RWPE1 (cell line): ENCODE results near the gene FAM3D.

Experiments used
- CTCF ChIA-PET: fragments of 350-600 bp; sonication (Branson Sonifier 250); formaldehyde crosslinking; extraction: SDS; loops from one replicate; lab custom pipeline; 2021; lab: Yijun Ruan, JAX
- POLR2A ChIA-PET: fragments of 400-600 bp; formaldehyde crosslinking; extraction: SDS; loops from one replicate; lab custom pipeline; 2020; ENCODE audit warnings: antibody characterized with exemption; ENCODE audit not compliant: low non-redundant PET; lab: Yijun Ruan, JAX
- DNase-seq: peaks from one replicate; pipeline ENCODE4 v3.0.0; 2012; ENCODE audit warnings: low spot score
- H3K27ac ChIP-seq: fragments of 450-650 bp; 2 replicates; pipeline ENCODE4 v1.5.1; 2017
- TF ChIP-seq, protein P1 (sequence below): fragments of 450-650 bp; conservative IDR thresholded peaks from 2 replicates; pipeline ENCODE4 v1.5.1; 2017; ENCODE audit warnings: low read depth, mild to moderate bottlenecking

The FAM3D gene

GRCh38 chr3:58622892-58623291 lies 43.7 kb downstream of the FAM3D start:
- POLR2A ChIA-PET, result no interaction called here
- CTCF ChIA-PET, result no interaction called here
- H3K27ac ChIP-seq, result no peak overlapping the region

GRCh38 chr3:58622436-58622835 lies 44.1 kb downstream of the FAM3D start:
- POLR2A ChIA-PET, result no interaction called here
- TF ChIP-seq, protein P1, sequence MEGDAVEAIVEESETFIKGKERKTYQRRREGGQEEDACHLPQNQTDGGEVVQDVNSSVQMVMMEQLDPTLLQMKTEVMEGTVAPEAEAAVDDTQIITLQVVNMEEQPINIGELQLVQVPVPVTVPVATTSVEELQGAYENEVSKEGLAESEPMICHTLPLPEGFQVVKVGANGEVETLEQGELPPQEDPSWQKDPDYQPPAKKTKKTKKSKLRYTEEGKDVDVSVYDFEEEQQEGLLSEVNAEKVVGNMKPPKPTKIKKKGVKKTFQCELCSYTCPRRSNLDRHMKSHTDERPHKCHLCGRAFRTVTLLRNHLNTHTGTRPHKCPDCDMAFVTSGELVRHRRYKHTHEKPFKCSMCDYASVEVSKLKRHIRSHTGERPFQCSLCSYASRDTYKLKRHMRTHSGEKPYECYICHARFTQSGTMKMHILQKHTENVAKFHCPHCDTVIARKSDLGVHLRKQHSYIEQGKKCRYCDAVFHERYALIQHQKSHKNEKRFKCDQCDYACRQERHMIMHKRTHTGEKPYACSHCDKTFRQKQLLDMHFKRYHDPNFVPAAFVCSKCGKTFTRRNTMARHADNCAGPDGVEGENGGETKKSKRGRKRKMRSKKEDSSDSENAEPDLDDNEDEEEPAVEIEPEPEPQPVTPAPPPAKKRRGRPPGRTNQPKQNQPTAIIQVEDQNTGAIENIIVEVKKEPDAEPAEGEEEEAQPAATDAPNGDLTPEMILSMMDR, result no peak
- CTCF ChIA-PET, result interaction anchor here (1.5 kb wide), 1 partner anchor 8 kb away, joined by 10 read pairs; no protein-coding TSS in a partner anchor
- no peak for DNase-seq
- H3K27ac ChIP-seq, result no peak overlapping the region

More at GRCh38 chr3:58622892-58623291, 43.7 kb downstream of the FAM3D start:
- TF ChIP-seq, protein P1, result no peak
- no peak for DNase-seq

DNA sequence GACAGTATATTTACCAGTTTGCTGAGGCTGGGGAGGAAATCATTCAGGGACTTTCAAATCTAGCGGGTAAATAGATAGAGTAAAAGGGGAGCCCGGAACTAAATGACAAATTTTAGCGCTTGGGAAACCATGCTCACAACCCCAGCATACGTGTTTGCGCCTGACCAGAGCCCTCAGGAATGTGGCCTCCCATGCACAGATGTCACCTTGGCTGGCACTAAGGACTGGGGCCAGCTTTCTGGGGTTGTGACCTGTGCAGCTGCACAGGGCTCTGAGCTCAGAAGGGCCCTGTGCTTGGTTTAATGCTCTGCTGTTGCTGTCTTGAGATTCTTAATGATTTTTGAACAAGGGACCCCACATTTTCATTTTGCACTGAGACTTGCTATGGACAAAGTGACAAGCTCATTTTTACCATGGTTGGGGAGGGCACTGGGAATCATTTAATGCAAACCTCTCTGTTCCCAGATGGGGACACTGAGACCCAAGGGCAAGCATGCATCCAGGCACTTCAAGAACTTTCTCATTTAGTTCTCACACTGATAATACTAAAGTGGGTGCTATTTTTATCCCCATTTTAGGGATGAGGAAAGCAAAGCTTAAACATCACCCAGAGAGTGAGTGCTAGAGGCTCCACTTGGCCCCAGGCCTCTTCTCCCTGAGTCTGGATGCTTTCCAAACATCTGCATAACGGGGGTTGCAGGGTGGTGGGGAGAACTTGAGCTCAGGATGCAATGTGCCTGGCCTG lies 45.3 kb downstream of the FAM3D start:
- ChIA-PET CTCF (interaction anchor here (0.5 to 1.5 kb wide), 2 partner anchors 9 to 87 kb away, joined by 5 to 10 read pairs; no protein-coding TSS in a partner anchor), POLR2A (no interaction called here)
- DNase-seq, result no peak
- no peak overlapping the region for H3K27ac ChIP-seq
- TF ChIP-seq, protein P1, result no peak

DNA sequence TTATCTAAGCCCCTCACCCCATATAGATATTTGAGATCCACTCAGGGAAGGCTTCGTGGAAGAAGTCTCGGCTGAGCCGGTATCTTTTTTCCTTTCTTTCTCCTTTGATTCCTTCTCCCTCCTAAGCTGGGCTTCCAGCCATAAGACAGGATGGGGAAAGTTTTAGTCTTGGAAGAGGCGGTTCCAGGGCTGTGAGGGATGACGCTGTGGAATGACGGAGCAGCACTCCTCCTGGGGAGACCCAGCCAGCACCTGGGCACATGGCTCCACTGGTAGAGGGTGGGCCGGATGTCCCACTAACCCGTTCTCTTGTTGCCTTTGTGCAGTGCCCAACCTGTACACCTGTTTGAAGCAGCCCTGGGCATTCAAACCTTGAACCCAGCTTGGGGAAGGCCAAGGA lies 46.2 kb downstream of the FAM3D start:
- H3K27ac ChIP-seq, result no peak overlapping the region
- ChIA-PET POLR2A (no interaction called here), CTCF (no interaction called here)
- TF ChIP-seq, protein P1, result no peak
- DNase-seq, result no peak

DNA sequence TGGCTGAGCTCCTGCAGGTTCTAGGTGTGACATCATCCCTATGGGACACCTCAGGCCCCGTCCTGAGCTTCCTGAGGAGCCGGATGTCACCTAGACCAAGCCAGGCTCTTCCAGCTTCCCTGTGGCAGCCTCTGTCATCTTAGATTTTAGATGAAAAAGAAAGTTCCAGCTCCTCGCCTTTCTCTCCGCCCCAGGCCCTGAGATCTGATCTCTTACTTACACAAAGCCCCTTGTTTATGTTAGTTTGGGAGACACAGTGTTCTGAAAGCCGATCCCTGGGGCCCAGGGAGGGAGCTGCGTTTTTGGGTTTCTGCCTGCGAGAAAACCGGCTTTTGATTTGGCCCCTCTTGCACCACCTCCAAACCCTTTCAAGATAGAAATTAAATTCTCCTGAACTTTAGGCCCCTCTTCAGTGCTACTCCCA lies 49.2 kb downstream of the FAM3D start:
- TF ChIP-seq, protein P1, result no peak
- DNase-seq, result no peak
- POLR2A ChIA-PET, result no interaction called here
- CTCF ChIA-PET, result no interaction called here
- no peak overlapping the region for H3K27ac ChIP-seq

DNA sequence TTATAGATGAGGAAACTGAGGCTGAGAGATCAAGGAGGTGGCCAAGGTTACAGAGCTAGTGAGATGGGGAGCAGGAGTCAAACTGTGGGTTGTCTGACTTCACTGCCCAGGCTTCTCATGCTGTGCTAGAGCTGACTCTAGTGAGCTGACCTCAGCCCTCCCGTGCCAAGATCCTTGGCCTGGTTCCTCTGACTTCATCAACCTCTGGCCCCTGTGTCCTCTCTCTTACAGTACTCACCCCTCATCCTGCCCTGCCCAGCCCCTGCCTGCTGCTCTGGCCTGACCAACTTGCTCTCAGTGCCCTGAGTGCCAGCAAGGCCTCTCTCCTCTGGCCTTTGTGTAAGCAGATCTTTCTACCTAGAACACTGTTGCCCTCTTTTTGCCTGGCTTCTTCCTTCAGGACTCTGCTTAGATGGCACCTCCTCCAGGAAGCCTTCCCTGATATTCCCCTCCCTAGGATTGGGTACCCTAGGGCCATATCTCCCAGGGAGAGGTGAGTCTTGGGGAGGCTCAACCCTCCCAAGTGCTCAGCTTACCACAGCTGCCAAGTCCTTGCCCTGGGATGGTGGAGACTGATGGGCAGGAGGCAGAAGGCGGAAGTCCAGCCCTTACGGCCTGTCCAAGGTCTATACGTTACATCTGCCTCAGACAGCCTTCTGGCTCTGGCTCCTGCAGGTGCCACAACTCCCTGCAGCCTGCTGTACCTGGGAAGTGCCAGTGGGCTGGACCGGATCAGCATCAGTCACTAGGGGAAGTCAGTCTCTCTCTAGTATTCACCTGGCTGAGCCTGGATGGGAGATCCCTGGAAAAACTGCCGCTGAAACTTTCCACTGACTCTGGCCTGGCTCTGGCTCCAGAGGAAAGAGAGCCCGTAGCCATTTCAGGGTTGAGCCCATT lies 53.1 kb downstream of the FAM3D start:
- ChIA-PET CTCF (interaction anchor here (1.5 kb wide), 1 partner anchor 28 kb away, joined by 4 read pairs; no protein-coding TSS in a partner anchor), POLR2A (no interaction called here)
- TF ChIP-seq, protein P1, result no peak
- H3K27ac ChIP-seq, result no peak overlapping the region
- DNase-seq, result no peak
